Endothelial cell of umbilical vein (primary cell): ENCODE measurements around the gene KAZN.

ENCODE experiments used
- JUN ChIP-seq: IDR thresholded peaks from 2 replicates; pipeline ENCODE4 v1.6.1; 2011; ENCODE audit warnings: borderline replicate concordance, low read depth; ENCODE audit not compliant: insufficient read length, insufficient read depth
- TF ChIP-seq, protein P1 (sequence below), 2 donors: IDR thresholded peaks; 1 replicate in 1 of 2; 2 replicates in 1 of 2; pipeline ENCODE4 v1.5.1; 2011; ENCODE audit warnings: low read length in 2 of 2, mild to moderate bottlenecking in 2 of 2, moderate library complexity in 2 of 2, control low read depth in 1 of 2, inconsistent platforms in 1 of 2, low read depth in 1 of 2; ENCODE audit not compliant: insufficient read depth in 1 of 2; ENCODE audit errors: extremely low read depth in 1 of 2
- TF ChIP-seq, protein P2 (sequence below): IDR thresholded peaks from 2 replicates; pipeline ENCODE4 v1.6.1; 2011; ENCODE audit not compliant: insufficient read depth, insufficient read length

DNA sequence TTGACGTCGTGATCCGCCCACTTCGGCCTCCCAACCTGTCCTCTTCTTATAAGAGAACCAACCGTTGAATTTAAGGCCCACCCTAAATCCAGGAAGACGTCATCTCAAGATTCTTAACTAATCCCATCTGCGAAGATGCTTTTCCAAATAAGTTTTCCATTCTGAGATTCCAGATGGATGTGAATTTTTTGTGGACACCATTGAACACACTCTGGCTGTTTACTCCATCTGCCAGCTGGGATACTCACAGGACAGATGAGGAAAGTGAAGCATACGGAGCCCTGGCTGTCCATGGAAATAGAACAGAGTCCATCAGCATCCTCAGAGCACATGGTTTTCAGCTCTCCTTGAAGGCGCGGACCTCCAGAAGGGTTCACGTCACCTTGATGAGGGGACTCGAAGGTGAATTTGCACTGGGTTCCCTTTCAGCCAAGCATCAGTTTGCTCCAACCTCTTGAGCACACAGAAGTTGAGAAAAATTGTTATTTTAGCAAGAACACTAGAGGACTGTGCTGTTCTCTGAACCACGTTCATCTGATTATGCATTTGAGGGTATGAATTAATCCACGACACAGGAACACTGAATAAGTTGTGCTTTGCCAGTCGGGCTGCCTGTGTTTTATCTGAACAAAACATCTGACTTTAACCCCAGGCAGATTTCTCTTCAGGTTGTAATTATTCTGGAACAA is 68.6 kb downstream of the KAZN start:
- TF ChIP-seq, protein P1, sequence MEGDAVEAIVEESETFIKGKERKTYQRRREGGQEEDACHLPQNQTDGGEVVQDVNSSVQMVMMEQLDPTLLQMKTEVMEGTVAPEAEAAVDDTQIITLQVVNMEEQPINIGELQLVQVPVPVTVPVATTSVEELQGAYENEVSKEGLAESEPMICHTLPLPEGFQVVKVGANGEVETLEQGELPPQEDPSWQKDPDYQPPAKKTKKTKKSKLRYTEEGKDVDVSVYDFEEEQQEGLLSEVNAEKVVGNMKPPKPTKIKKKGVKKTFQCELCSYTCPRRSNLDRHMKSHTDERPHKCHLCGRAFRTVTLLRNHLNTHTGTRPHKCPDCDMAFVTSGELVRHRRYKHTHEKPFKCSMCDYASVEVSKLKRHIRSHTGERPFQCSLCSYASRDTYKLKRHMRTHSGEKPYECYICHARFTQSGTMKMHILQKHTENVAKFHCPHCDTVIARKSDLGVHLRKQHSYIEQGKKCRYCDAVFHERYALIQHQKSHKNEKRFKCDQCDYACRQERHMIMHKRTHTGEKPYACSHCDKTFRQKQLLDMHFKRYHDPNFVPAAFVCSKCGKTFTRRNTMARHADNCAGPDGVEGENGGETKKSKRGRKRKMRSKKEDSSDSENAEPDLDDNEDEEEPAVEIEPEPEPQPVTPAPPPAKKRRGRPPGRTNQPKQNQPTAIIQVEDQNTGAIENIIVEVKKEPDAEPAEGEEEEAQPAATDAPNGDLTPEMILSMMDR (IDR thresholded peaks at IDR 0.05; ENCODE audit: extremely low read depth in 1 of 2, insufficient read depth in 1 of 2, low read depth in 1 of 2, low read length in 2 of 2) = no peak
- TF ChIP-seq, protein P2, sequence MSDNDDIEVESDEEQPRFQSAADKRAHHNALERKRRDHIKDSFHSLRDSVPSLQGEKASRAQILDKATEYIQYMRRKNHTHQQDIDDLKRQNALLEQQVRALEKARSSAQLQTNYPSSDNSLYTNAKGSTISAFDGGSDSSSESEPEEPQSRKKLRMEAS = no peak
- TF ChIP-seq JUN = no peak
